Non-pigmented ciliary epithelial cell (primary cell): ENCODE data around the gene SLC7A9.
A peak's percentile ranks its signal among the peaks of the same experiment; 100 is the strongest.
"Not testable (repeated sequence)": the region's sequence is repeated elsewhere in the genome, so short reads cannot be mapped to it uniquely, and the experiment has no call there.

ENCODE experiments used
- DNase-seq: peaks from one replicate; pipeline ENCODE4 v3.0.0-alpha.2; 2010; ENCODE audit warnings: low read depth

Gene SLC7A9

GRCh38 chr19:32864318-32865007 lies 5.1 kb downstream of the SLC7A9 start:
- DNase-seq, result no peak

- DNase-seq, result no peak
Observed at GRCh38 chr19:32863841-32864240, 5.7 kb downstream of the SLC7A9 start.

GRCh38 chr19:32863301-32863700 lies 6.3 kb downstream of the SLC7A9 start:
- DNase-seq, result no peak

DNA sequence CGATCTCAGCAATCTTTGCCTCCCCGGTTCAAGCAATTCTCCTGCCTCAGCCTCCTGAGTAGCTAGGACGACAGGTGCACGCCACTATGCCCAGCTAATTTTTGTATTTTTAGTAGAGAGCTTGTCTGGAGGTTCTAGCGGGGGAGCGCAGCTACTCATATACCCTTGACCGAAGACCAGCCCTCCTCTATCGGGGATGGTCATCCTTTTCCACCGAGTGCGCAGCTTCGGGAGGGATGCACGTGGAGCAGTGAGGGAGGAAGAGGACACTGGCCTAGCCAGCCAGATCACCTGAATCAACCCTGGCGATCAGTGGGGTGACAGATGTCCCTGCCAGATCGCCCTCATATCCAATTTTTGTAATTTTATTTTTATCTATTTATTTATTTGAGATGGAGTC lies 6.8 kb downstream of the SLC7A9 start:
- no peak for DNase-seq

DNA sequence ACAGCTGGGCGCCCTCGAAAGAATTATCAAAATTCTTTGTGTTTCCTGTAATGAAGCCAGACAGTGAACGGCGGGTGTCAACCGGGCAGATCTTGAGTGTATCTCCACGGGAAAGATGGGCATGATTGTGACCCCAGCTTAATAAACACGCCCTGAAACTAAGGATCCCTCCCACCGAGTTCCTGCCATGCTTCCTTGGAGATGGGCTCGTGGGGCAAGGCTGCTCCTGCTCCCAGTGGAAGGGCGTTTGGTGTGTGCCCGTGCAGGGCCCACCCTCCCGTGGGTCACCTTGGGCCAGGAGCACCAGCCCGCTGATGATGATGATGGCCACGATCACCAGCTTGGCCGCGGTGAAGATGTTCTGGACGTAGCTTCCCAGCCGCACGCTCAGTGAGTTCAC lies 7.4 kb downstream of the SLC7A9 start:
- DNase-seq, result no peak

DNA sequence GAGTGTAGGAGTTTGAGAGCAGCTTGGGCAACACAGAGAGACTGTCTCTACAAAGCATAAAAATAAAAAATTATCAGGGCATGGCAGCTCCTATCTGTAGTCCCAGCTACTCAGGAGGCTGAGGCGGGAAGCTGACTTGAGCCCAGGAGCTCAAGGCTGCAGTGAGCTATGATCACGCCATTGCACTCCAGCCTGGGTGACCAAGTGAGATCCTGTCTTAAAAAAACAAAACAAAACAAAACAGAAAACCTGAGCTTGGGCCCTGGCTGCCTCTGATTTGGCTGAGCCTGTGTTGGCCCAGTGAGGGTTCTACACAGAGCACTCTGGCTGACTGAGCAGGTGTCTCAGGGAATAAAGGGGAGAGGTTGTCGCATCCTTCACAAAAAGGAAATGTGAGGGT lies 8.0 kb downstream of the SLC7A9 start:
- no peak for DNase-seq

- DNase-seq, result no peak
Observed at GRCh38 chr19:32859591-32859990, 10.0 kb downstream of the SLC7A9 start.

DNA sequence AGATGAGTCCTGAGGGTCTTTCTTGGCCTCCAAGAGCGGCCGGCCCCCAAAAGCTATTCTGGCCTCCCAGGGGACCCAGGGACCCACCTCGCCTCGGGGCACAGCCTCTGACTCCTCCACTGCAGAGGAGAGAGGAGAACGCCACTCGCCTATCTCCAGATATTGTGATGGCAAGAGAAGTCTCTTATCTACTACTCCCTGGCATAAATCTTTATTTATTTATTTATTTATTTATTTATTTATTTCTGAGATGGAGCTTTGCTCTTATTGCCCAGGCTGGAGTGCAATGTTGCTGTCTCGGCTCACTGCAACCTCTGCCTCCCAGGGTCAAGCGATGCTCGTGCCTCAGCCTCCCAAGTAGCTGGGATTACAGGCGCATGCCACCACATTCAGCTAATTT lies 11.0 kb downstream of the SLC7A9 start:
- no peak for DNase-seq

GRCh38 chr19:32858155-32858554 lies 11.4 kb downstream of the SLC7A9 start:
- no peak for DNase-seq

DNA sequence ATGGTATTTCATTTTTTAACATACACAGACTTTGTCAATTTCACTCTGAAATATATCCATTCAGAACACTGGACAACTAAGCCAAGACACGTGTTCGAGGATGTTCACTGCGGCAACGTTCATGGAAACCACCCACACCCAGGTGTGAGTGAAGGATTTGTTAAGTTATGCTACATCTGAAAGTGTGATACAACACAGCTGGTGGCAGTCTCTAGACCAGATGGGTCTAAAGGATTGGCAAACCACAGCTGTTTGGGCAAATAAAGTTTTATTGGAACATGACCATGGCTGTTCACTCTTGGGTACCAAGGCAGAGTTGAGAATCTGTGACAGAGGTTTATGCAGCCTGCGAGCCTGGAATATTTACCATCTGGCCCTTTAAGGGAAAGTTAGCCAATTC lies 12.0 kb downstream of the SLC7A9 start:
- DNase-seq, result no peak

GRCh38 chr19:32856818-32857217 lies 12.7 kb downstream of the SLC7A9 start:
- not testable (repeated sequence) for DNase-seq

DNA sequence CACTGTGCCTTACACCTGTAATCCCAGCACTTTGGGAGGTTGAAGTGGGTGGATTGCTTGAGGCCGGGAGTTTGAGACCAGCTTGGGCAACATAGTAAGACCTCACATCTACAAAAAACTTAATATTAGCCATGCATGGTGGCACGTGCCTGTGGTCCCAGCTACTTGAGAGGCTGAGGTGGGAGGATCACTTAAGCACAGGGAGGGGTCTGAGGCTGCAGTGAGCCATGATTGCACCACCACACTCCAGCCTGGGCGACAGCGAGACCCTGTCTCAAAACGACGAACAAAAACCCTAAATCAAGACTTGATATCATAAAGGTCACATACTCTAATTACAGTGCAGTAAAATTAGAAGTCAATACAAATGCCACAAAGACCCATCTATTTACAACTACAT lies 17.4 kb downstream of the SLC7A9 start:
- no peak for DNase-seq

DNA sequence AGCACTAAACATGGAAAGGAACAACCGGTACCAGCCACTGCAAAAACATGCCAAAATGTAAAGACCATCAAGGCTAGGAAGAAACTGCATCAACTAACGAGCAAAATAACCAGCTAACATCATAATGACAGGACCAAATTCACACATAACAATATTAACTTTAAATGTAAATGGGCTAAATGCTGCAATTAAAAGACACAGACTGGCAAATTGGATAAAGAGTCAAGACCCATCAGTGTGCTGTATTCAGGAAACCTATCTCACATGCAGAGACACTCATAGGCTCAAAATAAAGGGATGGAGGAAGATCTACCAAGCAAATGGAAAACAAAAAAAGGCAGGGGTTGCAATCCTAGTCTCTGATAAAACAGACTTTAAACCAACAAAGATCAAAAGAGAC lies 21.5 kb downstream of the SLC7A9 start:
- DNase-seq, result not testable (repeated sequence)

DNA sequence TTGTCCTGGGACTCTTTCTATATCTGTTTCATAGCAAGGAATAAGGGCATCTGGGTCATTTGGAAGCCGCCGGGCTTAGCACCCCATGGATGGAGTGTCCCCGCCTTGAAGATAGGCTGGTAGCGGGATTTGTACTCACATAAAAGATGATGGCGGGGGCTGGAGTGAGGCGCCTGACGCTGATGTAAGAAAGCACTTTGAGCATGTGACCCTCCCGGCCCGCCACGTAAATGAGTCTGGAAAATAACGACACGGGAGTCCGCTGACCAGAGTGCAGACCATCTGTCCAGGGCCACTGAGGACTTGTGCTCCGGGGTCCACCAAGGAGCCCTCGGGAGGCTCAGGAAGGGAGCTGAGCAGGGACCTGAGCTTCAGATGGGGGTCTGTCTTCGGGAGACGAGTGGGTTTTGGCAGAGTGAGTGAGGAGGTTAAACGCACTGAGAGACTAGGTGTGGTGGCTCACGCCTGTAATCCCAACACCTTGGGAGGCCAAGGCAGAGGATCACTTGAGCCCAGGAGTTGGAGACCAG lies 25.8 kb downstream of the SLC7A9 start:
- no peak for DNase-seq

DNA sequence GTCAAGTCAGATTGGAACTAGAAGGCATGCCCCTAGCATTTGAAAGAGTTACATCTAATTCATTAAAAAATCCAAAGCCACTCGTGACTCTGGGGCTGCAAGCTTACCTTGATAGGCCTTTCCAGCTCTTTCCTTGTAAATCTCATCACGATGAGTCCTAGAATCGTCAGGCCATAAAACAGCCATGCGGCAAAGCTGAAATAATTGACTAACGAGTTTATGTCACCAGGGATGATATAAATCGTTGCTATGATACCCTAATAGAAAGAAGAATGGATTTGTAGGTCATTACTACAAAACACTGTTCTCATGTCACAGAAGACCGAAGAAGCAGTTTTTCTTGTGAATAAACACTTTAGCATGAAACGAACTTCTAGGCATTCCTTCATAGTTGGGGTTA lies 27.5 kb downstream of the SLC7A9 start:
- no peak for DNase-seq

DNA sequence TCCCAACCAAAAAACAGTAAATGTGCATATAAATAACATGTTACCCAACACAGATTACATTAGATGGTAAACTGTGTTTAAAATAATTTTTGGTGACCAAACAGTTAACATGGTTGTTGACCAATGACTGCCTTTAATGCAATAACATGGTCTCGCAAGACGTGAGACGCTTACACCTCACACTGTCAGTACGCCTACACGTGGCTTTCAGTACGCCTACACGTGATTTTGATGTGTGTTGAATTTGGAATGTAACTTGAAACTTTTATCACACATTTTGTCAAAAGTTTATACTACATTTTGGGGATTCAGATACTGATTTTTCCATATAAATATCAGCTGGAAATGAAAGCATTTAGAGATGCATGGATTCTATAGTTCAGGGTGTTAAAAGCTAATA lies 32.0 kb downstream of the SLC7A9 start:
- DNase-seq, result no peak

GRCh38 chr19:32833388-32833787 lies 36.2 kb downstream of the SLC7A9 start:
- not testable (repeated sequence) for DNase-seq

- DNase-seq, result not testable (repeated sequence)
Observed at GRCh38 chr19:32832825-32833224, 36.7 kb downstream of the SLC7A9 start.

DNA sequence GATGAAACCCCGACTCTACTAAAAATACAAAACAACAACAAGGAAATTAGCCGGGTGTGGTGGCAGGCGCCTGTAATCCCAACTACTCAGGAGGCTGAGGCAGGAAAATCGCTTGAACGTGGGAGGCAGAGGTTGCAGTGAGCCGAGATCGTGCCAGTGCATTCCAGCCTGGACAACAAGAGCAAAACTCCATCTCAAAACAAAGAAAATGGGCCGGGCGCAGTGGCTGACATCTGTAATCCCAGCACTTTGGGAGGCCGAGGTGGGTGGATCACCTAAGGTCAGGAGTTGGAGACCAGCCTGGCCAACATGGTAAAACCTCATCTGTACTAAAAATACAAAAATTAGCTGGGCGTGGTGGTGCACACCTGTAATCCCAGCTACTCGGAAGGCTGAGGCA lies 37.5 kb downstream of the SLC7A9 start:
- not testable (repeated sequence) for DNase-seq

DNA sequence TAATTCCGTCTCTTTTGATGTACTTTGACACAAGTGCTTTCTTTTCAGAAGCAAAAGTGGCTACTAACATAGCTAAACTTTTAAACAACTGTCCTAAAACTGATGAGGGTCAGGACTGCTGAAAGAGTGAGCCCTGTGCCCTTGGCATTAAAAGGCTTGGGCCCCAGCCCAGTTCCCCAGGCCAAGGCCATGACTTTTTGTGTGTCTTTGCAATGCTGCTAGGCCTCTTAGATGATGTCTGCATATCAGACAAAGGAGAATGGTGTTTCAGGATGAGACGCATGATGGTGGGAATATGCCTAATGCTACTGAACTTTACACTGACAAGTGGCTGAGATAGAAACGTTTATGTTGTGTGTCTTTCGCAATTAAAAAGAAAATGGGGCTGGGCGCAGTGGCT lies 38.0 kb downstream of the SLC7A9 start:
- DNase-seq, result no peak

- DNase-seq, result peak; percentile 32
Observed at GRCh38 chr19:32830231-32831014, 39.1 kb downstream of the SLC7A9 start.

- no peak for DNase-seq
Observed at GRCh38 chr19:32829345-32829896, 40.1 kb downstream of the SLC7A9 start.
